GM19438 (cell line): Measurements from ENCODE around the gene VEGFB.

Experiments used
- ATAC-seq: cut with Tn5 transposase; IDR thresholded peaks from one replicate; pipeline ENCODE4 v1.9.1; 2021; ENCODE audit warnings: low read depth; ENCODE audit not compliant: unreplicated experiment

Gene VEGFB

DNA sequence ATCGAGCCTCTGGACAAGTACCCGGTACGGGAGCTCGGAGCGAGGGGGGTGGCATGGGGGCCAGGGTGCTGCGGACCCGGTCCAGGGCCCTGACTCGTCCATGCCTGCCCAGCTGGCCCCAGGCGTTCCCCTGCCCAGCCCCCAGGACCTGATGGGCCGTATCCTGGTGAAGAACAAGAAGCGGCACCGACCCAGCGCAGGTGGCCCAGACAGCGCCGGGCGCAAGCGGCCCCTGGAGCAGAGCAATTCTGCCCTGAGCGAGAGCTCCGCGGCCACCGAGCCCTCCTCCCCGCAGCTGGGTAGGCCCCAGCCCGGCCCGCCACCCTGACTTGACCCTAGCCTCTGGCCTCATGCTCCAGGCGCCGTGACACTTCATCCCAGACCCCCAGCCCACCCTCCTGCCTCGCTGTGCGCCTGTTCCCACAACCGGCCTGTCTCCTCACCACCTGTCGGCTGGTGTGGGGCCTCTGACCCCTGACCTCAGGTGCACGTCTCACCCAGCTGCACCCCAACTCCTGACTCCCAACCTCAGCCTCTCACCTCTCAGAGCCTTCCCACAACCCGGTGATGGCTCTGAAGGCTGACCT is 24.7 kb downstream of the VEGFB start:
- no peak for ATAC-seq

GRCh38 chr11:64259533-64260067 is 25.2 kb downstream of the VEGFB start:
- no peak for ATAC-seq

DNA sequence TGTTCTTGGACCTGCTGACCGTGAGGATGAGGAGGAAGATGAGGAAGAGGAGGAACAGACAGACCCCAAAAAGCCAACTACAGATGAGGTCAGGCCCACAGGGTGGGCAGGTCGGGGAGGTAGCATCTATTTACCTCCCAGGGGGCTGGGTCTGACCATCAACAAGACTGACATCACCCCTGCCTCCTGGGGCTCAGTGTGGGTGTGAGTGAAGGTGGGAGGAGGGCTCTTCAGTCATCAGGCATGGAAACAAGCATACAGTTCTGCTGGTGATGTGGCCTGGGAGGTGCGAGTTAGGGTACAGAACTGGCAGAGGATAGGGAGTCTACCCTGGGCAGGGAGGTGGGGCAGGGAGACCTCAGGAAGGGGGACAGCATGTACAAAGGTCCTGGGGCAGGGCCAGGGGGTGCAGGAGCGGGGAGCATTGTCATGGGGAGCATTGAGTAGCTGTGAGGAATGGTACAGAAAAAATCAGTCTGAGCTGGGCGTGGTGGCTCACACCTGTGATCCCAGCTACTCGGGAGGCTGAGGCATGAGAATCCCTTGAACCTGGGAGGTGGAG is 25.8 kb downstream of the VEGFB start:
- no peak for ATAC-seq

DNA sequence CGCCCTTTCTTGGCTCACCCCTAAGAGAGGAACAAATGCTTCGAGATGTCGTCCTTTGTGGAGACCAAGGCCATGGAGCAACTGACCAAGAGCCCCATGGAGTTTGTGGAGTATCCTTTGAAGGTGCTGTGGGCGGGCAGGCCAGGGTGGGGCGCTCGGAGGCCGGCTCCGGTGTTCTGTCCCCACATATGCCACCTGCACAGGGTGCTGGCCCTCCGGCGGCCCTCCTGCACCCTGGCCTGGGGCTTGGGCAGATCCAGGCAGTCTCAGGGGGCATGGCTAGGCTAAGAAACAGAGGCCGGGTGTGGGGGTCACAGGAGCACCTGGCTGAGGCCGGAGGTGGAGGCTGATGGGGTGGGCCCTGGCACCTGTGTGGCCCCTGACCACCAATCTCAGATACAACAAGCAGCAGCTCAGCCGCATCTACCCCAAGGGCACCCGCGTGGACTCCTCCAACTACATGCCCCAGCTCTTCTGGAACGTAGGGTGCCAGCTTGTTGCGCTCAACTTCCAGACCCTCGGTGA is 27.2 kb downstream of the VEGFB start:
- no peak for ATAC-seq

DNA sequence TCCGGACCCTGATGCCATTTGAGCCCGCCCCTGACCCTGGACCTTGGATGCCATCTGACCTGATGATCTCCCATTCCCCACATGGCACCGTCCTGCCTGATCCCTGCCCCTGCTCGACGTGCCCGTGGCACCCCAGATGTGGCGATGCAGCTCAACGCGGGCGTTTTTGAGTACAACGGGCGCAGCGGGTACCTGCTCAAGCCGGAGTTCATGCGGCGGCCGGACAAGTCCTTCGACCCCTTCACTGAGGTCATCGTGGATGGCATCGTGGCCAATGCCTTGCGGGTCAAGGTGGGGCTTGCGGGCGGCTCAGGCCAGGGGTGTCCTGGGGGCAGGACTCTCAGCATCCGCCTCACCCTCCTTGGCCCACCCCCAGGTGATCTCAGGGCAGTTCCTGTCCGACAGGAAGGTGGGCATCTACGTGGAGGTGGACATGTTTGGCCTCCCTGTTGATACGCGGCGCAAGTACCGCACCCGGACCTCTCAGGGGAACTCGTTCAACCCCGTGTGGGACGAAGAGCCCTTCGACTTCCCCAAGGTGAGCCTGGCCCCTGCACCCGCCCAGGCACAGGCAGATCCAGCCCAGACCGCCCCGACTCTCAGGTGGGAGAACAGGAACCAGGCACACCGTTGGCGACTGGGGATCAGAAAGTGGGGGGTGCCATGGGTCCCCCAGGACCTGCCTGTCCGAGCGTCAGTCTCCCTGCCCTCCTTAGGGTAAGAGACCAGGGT is 28.1 kb downstream of the VEGFB start:
- ATAC-seq = no peak

- ATAC-seq = no peak
Measured at GRCh38 chr11:64263021-64263946, 28.9 kb downstream of the VEGFB start.

GRCh38 chr11:64263947-64264317 is 29.5 kb downstream of the VEGFB start:
- ATAC-seq = no peak

- no peak for ATAC-seq
Measured at GRCh38 chr11:64264371-64264852, 30.0 kb downstream of the VEGFB start.

- ATAC-seq = no peak
Measured at GRCh38 chr11:64265176-64266160, 31.1 kb downstream of the VEGFB start.

DNA sequence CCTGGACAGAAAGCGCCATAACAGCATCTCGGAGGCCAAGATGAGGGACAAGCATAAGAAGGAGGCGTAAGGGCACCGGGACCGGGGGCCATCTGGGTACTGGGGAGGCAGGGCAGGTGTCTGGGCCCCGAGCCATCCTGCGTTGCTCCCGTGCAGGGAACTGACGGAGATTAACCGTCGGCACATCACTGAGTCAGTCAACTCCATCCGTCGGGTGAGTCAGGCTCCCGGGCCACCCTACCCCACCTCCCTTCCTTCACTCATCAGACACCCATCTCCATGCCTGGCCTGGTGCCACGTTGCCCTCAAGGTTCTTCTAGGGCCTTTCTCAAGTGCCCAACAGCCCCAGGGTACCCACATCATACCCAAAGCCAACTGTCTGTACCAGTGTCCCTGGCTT is 32.0 kb downstream of the VEGFB start:
- ATAC-seq = no peak

GRCh38 chr11:64267207-64267945 is 33.0 kb downstream of the VEGFB start:
- ATAC-seq = no peak

GRCh38 chr11:64268025-64268892 is 33.9 kb downstream of the VEGFB start:
- ATAC-seq = no peak

DNA sequence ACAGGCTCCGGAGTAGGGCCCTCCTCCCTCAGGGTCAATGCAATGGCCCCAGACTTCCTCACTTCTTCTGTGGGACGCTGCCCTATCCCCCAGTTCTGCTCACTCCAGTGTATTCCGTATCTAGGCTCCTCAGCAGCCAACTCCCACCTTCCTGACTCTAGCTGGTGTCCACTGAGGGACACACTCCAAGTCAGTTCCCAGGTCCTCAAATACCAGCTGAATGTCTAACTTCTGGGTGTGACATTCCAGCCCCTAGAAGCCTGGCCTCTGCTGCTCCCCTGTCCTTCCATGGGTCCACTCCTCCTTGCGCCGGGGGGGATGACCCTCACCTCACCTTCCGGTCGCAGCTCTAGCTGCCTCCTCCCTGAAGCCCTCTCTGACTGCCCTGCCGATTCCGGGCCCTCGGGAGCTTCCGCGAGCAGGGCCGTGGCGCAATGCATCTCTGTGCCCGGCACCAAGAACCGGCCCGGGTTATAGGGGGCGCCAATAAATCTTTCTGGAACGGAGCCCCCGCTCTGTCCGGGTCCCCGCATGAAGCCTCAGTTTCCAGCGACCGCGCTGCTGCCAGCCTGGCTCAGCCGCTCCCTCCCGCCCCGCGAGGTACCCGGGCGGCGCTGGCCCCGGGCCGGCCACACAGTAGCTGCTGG is 34.6 kb downstream of the VEGFB start:
- ATAC-seq = peak; percentile 7

GRCh38 chr11:64269540-64270220 is 35.3 kb downstream of the VEGFB start:
- ATAC-seq = peak; percentile 58

GRCh38 chr11:64275031-64275800 is 40.8 kb downstream of the VEGFB start:
- ATAC-seq = no peak

- no peak for ATAC-seq
Measured at GRCh38 chr11:64275841-64276240, 41.5 kb downstream of the VEGFB start.
